GM12875 (cell line): Measurements from ENCODE around the gene BARD1.
"Not testable (repeated sequence)": the region's sequence is repeated elsewhere in the genome, so short reads cannot be mapped to it uniquely, and the experiment has no call there.

Source experiments
- H3K4me3 ChIP-seq: one replicate; pipeline ENCODE4 v1.5.1; 2011; ENCODE audit warnings: low read depth, low read length, control low read depth
- TF ChIP-seq, protein P1 (sequence below): IDR thresholded peaks from 2 replicates; pipeline ENCODE4 v1.5.1; 2011; ENCODE audit warnings: low read depth, mild to moderate bottlenecking, control low read depth, inconsistent platforms, low read length, moderate library complexity, borderline replicate concordance; ENCODE audit not compliant: insufficient read depth

Gene BARD1

DNA sequence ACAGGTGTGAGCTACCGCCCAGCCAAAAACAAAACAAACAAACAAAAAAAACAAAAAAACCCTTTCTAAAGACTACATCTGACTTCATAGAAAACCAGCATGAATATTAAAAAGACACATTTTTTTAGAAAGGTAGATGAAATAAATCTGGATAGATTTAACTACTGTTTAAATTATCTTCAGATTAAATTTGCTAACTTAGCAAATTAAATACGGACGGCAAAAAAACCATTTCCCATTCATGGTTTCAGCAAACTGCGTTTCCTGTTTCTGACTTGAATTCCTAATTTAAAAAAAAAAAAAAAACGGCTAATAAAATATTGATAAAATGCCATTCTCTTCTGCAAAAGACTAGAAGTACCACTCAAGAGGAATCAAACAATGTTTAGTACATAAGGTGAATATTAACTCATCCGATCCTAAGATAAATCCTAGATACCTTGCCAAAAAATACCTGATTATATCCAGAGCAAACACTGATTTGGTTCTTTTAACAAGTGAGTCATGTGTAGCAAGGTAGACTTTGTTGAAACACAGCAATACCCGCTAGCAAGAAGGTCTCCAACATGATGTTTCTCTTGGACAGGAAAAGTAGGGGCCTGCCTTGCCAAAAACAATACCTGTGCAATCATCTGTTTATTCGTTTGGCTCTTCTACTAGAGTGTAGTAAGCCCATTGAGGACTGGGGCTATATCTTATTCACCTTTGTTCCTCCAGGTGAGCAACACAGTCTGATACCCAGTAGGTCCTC, 96.2 kb downstream of the BARD1 start:
- H3K4me3 ChIP-seq, result no peak overlapping the region
- TF ChIP-seq, protein P1, sequence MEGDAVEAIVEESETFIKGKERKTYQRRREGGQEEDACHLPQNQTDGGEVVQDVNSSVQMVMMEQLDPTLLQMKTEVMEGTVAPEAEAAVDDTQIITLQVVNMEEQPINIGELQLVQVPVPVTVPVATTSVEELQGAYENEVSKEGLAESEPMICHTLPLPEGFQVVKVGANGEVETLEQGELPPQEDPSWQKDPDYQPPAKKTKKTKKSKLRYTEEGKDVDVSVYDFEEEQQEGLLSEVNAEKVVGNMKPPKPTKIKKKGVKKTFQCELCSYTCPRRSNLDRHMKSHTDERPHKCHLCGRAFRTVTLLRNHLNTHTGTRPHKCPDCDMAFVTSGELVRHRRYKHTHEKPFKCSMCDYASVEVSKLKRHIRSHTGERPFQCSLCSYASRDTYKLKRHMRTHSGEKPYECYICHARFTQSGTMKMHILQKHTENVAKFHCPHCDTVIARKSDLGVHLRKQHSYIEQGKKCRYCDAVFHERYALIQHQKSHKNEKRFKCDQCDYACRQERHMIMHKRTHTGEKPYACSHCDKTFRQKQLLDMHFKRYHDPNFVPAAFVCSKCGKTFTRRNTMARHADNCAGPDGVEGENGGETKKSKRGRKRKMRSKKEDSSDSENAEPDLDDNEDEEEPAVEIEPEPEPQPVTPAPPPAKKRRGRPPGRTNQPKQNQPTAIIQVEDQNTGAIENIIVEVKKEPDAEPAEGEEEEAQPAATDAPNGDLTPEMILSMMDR, result no peak

DNA sequence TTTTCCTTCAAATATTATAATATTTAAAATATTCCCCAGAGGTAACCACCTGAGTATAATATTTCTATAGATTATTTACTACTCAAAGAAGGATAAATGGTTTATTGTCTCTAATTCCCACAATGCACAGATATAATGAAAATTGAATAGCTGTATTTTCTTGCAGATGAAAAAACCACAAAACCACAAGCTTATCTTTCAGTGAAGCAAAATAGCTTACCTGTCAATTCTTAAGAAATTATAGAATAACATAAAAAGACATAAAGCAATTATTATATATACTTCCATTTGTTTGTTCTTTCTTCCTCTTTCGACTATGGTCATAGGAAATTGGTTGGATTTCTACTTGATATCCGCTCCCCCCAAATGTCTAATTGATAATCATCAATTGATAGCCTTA, 98.8 kb downstream of the BARD1 start:
- no peak overlapping the region for H3K4me3 ChIP-seq

DNA sequence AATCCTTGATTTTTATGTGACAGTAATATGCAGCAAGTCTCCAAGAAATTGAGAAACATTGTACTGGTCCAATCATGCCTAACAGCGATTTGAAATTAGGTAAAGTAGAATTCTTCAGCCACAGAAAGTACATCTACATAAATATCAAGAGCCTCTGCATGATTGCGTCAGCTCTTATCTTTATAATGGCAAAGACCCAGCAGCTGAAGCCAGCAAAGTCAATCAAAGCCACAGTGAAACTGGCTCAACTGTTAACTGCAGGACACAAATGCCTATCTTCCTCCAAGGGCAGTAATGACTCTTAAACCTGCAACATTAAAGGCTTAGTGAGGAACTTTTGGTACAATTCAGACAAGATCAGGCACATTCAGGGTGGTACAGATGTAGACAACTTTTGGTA, 102.5 kb downstream of the BARD1 start:
- TF ChIP-seq, protein P1, result no peak
- H3K4me3 ChIP-seq, result no peak overlapping the region

More for the DNA sequence above, 98.8 kb downstream of the BARD1 start:
- TF ChIP-seq, protein P1, result no peak

DNA sequence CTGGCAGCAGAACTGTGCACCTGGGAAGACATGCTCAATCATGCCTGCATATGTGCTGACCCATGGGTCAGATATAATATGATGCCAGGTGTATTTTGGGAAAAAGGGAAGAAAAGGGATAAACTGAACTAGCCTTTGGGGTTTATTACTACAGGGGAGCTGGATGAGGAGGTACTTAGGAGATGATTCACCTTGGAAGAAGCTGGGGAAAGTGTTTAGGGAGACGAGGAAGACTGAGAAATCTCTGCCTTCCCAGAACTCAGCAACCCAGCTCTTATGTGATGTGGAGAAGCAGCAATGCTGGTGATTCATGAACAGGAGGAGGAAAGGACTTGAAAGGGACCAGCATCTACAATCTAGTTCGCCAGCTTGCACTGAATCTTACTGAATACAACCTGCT, 110.2 kb downstream of the BARD1 start:
- no peak overlapping the region for H3K4me3 ChIP-seq

DNA sequence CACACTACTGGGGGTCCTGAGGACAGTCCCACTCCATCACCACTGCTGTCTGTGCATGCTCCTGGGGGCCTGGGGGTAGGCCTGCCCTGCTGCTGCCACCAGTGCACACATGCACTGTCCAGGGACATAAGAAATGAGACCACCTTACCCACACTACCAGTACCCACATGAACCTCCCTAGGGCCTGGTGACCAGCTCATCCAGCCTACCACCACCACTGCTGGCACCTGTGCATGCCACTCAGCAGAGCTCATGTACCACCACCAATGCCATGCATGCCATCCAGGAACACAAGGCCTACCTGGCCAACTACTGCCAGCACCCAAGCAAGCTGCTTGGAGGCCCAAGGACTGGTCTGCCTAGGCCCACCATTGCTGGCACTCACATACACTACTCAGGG, 112.8 kb downstream of the BARD1 start:
- no peak overlapping the region for H3K4me3 ChIP-seq
- TF ChIP-seq, protein P1, result no peak

More for the DNA sequence above, 110.2 kb downstream of the BARD1 start:
- TF ChIP-seq, protein P1, result no peak

DNA sequence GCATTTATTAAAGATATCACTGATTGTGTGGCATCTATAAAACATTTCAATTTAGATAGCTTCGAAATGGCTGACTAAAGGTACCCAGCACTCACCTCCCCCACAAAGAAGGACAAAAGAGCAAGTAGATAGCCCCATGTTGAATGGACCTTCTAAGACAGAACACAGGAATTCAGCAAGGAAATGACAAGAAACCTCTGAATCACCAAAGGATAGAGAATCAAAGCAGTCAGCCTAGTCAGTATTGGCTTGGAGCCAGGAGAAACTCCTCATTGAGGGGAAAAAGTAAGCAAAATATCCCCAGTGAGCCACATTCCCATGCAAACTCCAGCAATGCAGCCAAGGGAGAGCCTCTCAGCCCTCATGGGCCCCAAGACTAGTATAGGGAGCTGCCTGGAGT, 113.7 kb downstream of the BARD1 start:
- TF ChIP-seq, protein P1, result no peak
- no peak overlapping the region for H3K4me3 ChIP-seq

DNA sequence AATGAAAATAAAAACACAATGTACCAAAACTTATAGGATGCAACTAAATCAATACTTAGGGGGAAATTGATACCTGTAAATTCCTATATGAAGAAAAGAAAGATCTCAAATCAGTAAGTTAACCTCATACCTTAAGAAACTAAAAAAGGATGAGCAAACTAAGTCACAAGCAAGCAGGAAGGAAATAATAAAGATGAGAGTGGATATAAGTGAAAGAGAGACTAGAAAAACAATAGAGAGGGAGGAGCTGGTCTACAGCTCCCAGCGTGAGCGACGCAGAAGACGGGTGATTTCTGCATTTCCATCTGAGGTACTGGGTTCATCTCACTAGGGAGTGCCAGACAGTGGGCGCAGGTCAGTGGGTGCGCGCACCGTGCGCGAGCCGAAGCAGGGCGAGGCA, 125.9 kb downstream of the BARD1 start:
- H3K4me3 ChIP-seq, result not testable (repeated sequence)

DNA sequence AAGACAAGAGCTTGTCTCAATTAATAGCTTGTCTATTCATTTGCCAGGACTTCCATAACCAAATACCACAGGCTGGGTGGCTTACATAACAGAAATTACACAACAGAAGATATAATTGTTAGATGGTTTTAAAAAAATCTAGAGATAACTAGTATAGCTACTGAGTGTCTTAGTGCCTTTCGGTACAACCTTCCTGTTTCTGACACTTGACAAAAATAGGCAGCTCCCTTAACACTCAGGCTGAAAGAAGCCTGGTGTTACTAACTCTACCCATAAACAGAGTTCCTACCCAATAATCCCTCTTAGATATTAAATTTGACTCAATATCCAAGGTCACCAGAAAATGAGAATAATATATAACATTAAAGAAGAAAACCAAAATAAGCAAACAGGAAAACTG, 129.7 kb downstream of the BARD1 start:
- no peak overlapping the region for H3K4me3 ChIP-seq
- TF ChIP-seq, protein P1, result no peak
